HG02852 (cell line): ENCODE data around the gene ATRIP.

Source experiments
- ATAC-seq: cut with Tn5 transposase; IDR thresholded peaks from one replicate; pipeline ENCODE4 v1.9.1; 2021; ENCODE audit warnings: mild to moderate bottlenecking, moderate library complexity; ENCODE audit not compliant: unreplicated experiment

ATRIP gene

GRCh38 chr3:48501196-48501595 lies 54.7 kb downstream of the ATRIP start:
- no peak for ATAC-seq

DNA sequence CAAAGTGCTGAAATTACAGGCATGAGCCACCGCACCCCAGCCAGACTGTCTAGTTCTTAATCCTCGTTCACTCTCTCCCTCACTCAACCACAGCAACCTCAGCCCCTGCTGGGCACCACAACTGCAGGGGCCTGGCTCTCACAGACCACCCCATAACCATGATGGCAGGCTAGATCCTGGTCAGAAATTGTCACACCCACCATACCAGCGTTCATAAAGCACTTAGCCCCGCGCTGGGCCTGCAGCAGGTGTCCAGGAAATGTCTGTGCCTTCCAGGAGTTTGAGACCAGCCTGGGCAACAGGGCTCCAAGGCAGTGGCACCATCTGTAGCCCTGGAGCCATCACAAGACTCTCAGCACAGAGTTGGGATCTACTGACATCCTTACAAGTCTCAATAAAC lies 55.6 kb downstream of the ATRIP start:
- no peak for ATAC-seq

- ATAC-seq, result no peak
Observed at GRCh38 chr3:48502728-48503168, 56.2 kb downstream of the ATRIP start.

DNA sequence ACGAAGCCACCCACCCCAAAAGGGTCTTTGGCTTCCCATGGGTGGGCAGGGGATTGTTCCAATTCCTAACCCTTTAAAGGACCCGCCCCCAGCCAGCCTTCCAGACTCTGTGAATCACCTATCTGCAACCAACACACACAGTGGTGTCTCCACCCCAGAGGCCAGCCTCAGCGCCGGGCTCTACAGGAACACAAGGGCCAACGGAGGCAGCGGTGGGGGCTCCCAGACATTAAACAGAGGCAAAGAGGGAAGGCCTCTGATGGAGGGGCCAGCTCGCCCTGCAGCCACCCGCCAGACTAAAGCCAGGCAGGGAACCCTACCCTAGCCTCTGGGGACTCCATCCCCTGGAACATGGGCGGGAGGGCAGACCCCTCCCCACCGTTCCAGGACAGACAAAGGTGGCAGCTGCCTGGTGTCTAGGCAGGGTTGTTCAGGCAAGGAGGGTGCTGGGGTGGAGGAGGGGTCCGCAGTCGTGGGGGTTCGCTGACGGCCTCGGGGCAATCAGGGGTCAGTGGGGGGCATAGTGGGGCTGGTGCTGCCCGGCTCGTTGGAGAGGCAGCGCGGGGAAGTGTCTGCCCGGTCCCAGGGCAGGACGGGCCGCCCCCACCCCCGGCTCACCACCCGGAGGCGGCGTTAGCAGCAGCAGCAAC lies 57.0 kb downstream of the ATRIP start:
- ATAC-seq, result no peak

- ATAC-seq, result peak; percentile 47
Observed at GRCh38 chr3:48504051-48504946, 57.8 kb downstream of the ATRIP start, which contains the start of gene SHISA5. Gene SHISA5 (minus strand): TSS chr3:48504174. CDS start chr3:48504094, 80 bp downstream.

- ATAC-seq, result no peak
Observed at GRCh38 chr3:48505146-48505545, 58.6 kb downstream of the ATRIP start.

DNA sequence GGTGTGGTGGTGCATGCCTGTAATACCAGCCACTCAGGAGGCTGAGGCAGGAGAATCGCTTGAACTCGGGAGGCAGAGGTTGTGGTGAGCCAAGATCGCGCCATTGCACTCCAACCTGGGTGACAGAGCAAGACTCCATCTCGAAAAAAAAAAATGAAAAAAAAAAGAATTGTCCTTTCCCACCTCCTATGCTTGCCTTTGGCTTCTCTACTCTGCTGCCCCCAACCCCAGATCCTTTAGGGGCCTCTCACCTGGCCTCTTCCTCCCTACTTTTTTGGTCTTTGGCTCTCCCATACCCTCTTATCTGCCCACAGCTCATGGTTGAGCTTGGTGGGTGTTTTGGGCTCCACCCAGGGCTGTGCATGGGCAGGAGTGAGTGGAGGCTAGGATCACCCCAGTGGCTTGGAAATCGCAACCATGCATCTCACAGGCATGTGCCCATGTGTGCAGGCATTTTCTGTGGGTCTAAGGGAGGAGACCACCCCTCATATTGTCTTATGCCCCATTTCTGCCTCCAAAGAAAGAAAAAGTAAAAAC lies 59.5 kb downstream of the ATRIP start:
- no peak for ATAC-seq

DNA sequence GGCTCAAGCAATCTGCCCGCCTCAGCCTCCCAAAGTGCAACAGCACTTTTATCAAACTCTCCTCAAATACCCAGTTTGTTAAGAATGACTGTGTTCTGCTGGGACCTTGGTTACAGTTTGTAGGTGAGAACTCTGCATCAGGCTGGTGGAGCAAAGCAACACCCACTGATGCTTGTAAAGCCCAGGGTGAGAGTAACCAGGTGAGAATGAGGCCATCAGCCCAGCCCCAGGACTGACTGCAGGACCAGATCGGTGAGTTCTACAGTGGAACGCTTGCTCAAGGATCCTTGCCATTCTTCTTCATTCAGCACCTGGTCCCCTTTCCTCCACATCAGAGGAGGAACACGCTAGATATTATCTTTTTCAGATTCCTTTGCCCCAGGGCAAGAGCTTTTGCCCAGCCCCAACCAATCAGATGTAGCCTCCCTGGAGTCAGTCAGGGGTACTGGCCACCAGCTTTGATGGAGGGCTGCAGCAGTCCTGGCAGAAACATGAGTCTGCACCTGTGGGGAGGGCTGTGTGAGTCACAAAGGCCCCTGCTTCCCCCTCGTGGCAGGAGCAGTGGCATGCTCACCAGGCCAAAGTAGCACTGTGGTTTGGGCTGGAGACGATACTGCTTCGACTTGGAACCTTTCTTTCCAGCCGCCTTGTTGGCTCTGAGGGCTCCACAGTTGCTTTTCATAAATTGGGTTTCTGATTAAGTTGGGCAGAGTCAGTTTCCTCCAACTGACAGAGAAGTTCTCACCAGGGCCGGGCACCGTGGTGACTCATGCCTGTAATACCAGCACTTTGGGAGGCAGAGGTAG lies 60.9 kb downstream of the ATRIP start:
- ATAC-seq, result no peak

DNA sequence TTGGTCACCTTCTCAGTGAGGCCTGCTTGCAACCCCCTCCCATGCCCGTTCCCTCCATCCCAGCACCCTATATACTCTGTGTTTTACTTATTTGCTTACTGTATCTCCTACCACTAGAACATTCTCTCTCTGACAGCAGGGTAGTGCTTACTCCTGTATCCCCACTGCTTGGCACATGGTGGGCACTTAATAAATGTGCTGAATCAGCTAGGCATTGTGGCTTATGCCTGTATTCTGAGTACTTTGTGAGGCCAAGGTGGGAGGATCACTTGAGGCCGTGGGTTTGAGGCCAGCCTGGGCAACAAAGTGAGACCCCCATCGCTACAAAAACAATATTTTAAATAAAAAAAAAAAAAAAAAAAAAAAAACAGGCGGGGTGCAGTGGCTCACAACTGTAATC lies 65.0 kb downstream of the ATRIP start:
- no peak for ATAC-seq

GRCh38 chr3:48514431-48515227 lies 68.1 kb downstream of the ATRIP start:
- ATAC-seq, result no peak
